Nephron (organoid): ENCODE results near the gene RPS6KC1.

Experiments used
- H3K27ac Mint-ChIP-seq, 3 experiments: 2 replicates each; pipeline ENCODE4 v1.8.0; 2020; ENCODE audit warnings: mixed read lengths in 3 of 3, mild to moderate bottlenecking in 2 of 3, moderate library complexity in 1 of 3
- H3K27me3 Mint-ChIP-seq: 2 replicates; pipeline ENCODE4 v1.8.0; 2021; ENCODE audit warnings: low read depth, mild to moderate bottlenecking, moderate library complexity, mixed read lengths
- H3K36me3 Mint-ChIP-seq: 2 replicates; pipeline ENCODE4 v1.8.0; 2020; ENCODE audit warnings: low read depth, mixed read lengths
- H3K4me1 Mint-ChIP-seq: 2 replicates; pipeline ENCODE4 v1.8.0; 2020; ENCODE audit warnings: mixed read lengths
- H3K4me3 Mint-ChIP-seq, 3 experiments: 2 replicates each; pipeline ENCODE4 v1.8.0; 2020; ENCODE audit warnings: mild to moderate bottlenecking in 3 of 3, mixed read lengths in 3 of 3, moderate library complexity in 2 of 3
- H3K9me3 Mint-ChIP-seq: 2 replicates; pipeline ENCODE4 v1.8.0; 2020; ENCODE audit warnings: mixed read lengths
- CTCF ChIP-seq, 3 experiments: fragments of 200-600 bp; sonication (generic); IDR thresholded peaks; one replicate each; pipeline ENCODE4 v1.5.0; 2021; ENCODE audit warnings: antibody characterized with exemption in 3 of 3; ENCODE audit not compliant: unreplicated experiment in 3 of 3

The RPS6KC1 gene

GRCh38 chr1:213266983-213267772 is 216.1 kb downstream of the RPS6KC1 start:
- peaks cover 54% of the 10 kb centered on the region for H3K36me3 Mint-ChIP-seq
- TF ChIP-seq CTCF (IDR thresholded peaks at IDR 0.05; ENCODE audit: unreplicated experiment in 3 of 3), result no peak
- no peaks in the 10 kb centered on the region for H3K27me3 Mint-ChIP-seq
- H3K27ac Mint-ChIP-seq, result no peak overlapping the region
- no peaks in the 10 kb centered on the region for H3K4me1 Mint-ChIP-seq
- peaks cover 14% of the 10 kb centered on the region for H3K9me3 Mint-ChIP-seq
- no peak overlapping the region for H3K4me3 Mint-ChIP-seq

- Mint-ChIP-seq H3K9me3 (peaks cover 14% of the 10 kb centered on the region), H3K4me1 (no peaks in the 10 kb centered on the region), H3K27ac (no peak overlapping the region), H3K27me3 (no peaks in the 10 kb centered on the region), H3K4me3 (no peak overlapping the region), H3K36me3 (peaks cover 61% of the 10 kb centered on the region)
- TF ChIP-seq CTCF (IDR thresholded peaks at IDR 0.05; ENCODE audit: unreplicated experiment in 3 of 3), result no peak
Measured at GRCh38 chr1:213268221-213268620, 217.2 kb downstream of the RPS6KC1 start.

DNA sequence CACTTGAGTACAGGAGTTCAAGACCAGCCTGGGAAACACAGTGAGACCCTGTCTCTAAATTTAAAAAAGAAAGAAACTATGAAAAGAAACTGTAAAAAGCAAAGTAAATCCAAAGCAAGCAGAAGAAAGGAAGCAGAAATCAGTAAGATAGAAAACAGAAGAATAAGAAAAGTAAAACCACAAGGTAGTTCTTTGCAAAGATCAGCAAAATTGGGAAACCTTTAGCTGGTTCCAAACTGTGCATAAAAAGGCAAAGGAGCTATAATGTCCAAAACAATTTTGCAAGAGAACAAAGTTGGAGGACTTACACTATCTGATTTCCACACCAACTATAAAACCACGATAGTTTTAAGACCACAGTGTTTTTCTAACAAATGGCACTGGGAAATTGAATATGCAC is 218.8 kb downstream of the RPS6KC1 start:
- TF ChIP-seq CTCF (IDR thresholded peaks at IDR 0.05; ENCODE audit: unreplicated experiment in 3 of 3), result no peak
- no peaks in the 10 kb centered on the region for H3K27me3 Mint-ChIP-seq
- H3K4me3 Mint-ChIP-seq, result no peak overlapping the region
- H3K36me3 Mint-ChIP-seq, result peaks cover 65% of the 10 kb centered on the region
- H3K27ac Mint-ChIP-seq, result no peak overlapping the region
- peaks cover 14% of the 10 kb centered on the region for H3K9me3 Mint-ChIP-seq
- H3K4me1 Mint-ChIP-seq, result no peaks in the 10 kb centered on the region

DNA sequence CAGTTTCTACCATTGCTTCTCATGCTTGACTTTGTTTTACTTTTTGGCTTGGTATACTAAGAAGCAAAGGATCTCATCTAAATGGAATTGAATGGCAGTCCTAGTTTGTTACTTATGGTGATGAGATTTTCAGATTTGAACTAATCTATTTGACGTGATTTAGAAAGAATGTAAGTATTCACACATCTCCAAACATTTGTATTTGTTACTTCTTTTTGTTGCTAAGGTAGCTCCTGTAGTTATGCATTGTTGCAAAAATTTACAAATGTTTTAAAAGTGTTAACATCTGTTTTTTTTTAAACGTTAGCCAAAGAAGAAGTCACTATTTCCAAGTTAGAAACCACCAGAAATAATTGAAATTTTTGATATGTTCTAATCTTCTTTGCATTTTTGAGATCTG is 222.5 kb downstream of the RPS6KC1 start:
- H3K4me1 Mint-ChIP-seq, result peaks cover 12% of the 10 kb centered on the region
- peaks cover 47% of the 10 kb centered on the region for H3K36me3 Mint-ChIP-seq
- no peak for TF ChIP-seq CTCF (IDR thresholded peaks at IDR 0.05; ENCODE audit: unreplicated experiment in 3 of 3)
- no peak overlapping the region for H3K4me3 Mint-ChIP-seq
- peaks cover 4% of the 10 kb centered on the region for H3K9me3 Mint-ChIP-seq
- H3K27ac Mint-ChIP-seq, result no peak overlapping the region
- H3K27me3 Mint-ChIP-seq, result no peaks in the 10 kb centered on the region

- Mint-ChIP-seq H3K4me1 (peaks cover 14% of the 10 kb centered on the region), H3K9me3 (peaks cover 3% of the 10 kb centered on the region), H3K27ac (no peak overlapping the region), H3K36me3 (peaks cover 45% of the 10 kb centered on the region), H3K4me3 (no peak overlapping the region), H3K27me3 (no peaks in the 10 kb centered on the region)
- no peak for TF ChIP-seq CTCF (IDR thresholded peaks at IDR 0.05; ENCODE audit: unreplicated experiment in 3 of 3)
Measured at GRCh38 chr1:213274140-213274539, 223.1 kb downstream of the RPS6KC1 start.

DNA sequence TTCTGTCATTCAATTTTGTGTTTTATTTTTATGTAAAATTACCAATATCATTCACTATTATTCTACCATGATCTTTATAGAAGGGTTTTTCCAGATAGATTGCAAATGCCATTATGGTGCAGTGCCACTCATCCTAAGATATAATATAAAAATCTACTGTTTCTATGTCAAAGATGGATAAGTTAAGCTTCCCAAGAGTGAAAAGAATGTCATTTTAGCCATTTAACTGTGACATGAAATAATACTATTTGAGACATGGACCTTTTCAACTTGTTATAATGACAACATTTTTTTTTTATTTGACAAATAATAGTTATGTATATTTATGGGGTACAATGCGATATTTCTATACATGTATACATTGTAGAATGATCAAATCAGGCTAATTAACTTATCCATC is 224.3 kb downstream of the RPS6KC1 start:
- Mint-ChIP-seq H3K4me3 (no peak overlapping the region), H3K4me1 (peaks cover 19% of the 10 kb centered on the region), H3K27ac (no peak overlapping the region), H3K9me3 (no peaks in the 10 kb centered on the region), H3K36me3 (peaks cover 38% of the 10 kb centered on the region), H3K27me3 (no peaks in the 10 kb centered on the region)
- no peak for TF ChIP-seq CTCF (IDR thresholded peaks at IDR 0.05; ENCODE audit: unreplicated experiment in 3 of 3)
